IMR-90 (cell line): ENCODE data around the gene FRMD4B. TPM values are rescaled to one million over a fixed set of nuclear protein-coding genes. Genes with fewer than 3 reads are reported as not detected.

Experiments used
- ATAC-seq: fragments of 200-7000 bp; cut with Tn5 transposase; 2 replicates; pipeline ENCODE4 v1.9.1; 2020; ENCODE audit warnings: low read depth, mild to moderate bottlenecking, moderate library complexity
- BruUV-seq: library from RNA; stranded (reverse); fragments of 400-500 nt; replicated peaks from 2 replicates; lab custom pipeline; 2021; lab: Mats Ljungman, UMichigan
- CTCF ChIA-PET: fragments of 300-600 bp; formaldehyde crosslinking; extraction: SDS; loops from one replicate; lab custom pipeline; 2021; ENCODE audit warnings: antibody characterized with exemption; lab: Yijun Ruan, JAX
- POLR2A ChIA-PET: fragments of 300-600 bp; sonication (Branson Sonifier 250); formaldehyde crosslinking; loops from one replicate; lab custom pipeline; 2022; ENCODE audit warnings: antibody characterized with exemption; ENCODE audit not compliant: unreplicated experiment; lab: Charles Lee
- DNase-seq: peaks from one replicate; pipeline ENCODE4 v3.0.0; 2013
- H2AFZ ChIP-seq: replicated peaks from 2 replicates; pipeline ENCODE3; 2013; ENCODE audit warnings: low read length, mild to moderate bottlenecking; ENCODE audit not compliant: poor library complexity
- H2AK5ac ChIP-seq: 2 replicates; pipeline ENCODE4 v1.6.1; 2013; ENCODE audit warnings: low read depth, low read length, inconsistent platforms
- H2AK9ac ChIP-seq: replicated peaks from 2 replicates; pipeline ENCODE3; 2013; ENCODE audit warnings: mild to moderate bottlenecking, low read depth, low read length, moderate library complexity; ENCODE audit not compliant: poor library complexity
- H2BK120ac ChIP-seq: 2 replicates; pipeline ENCODE4 v1.6.1; 2013; ENCODE audit warnings: low read depth, low read length, inconsistent platforms
- H2BK15ac ChIP-seq: 3 replicates; pipeline ENCODE4 v1.6.1; 2013; ENCODE audit warnings: low read depth, low read length, inconsistent platforms
- H2BK20ac ChIP-seq: 2 replicates; pipeline ENCODE4 v1.6.1; 2013; ENCODE audit warnings: low read depth, mild to moderate bottlenecking, inconsistent platforms, low read length, moderate library complexity
- H2BK5ac ChIP-seq: 2 replicates; pipeline ENCODE4 v1.6.1; 2013; ENCODE audit warnings: mild to moderate bottlenecking, low read depth, low read length, inconsistent platforms; ENCODE audit not compliant: poor library complexity, severe bottlenecking
- H3K14ac ChIP-seq: replicated peaks from 2 replicates; pipeline ENCODE4 v1.6.1; 2013; ENCODE audit warnings: low read depth, low read length, inconsistent platforms
- H3K18ac ChIP-seq: 2 replicates; pipeline ENCODE4 v1.6.1; 2013; ENCODE audit warnings: low read depth, low read length, control low read depth
- H3K23ac ChIP-seq: 2 replicates; pipeline ENCODE4 v1.6.1; 2013; ENCODE audit warnings: low read depth, low read length, inconsistent platforms
- H3K27ac ChIP-seq: 2 replicates; pipeline ENCODE4 v1.5.1; 2013; ENCODE audit warnings: mild to moderate bottlenecking, control low read depth, low read length; ENCODE audit not compliant: insufficient read depth
- H3K27me3 ChIP-seq: 2 replicates; pipeline ENCODE4 v1.6.1; 2013; ENCODE audit warnings: low read length; ENCODE audit not compliant: control insufficient read depth, insufficient read depth
- H3K36me3 ChIP-seq: 2 replicates; pipeline ENCODE4 v1.6.1; 2013; ENCODE audit warnings: low read length, mixed read lengths; ENCODE audit not compliant: control insufficient read depth, insufficient read depth
- H3K4ac ChIP-seq: 2 replicates; pipeline ENCODE4 v1.6.1; 2013; ENCODE audit warnings: low read depth, low read length, inconsistent platforms
- H3K4me1 ChIP-seq: 2 replicates; pipeline ENCODE4 v1.6.1; 2013; ENCODE audit warnings: low read length, mixed read lengths; ENCODE audit not compliant: control insufficient read depth, insufficient read depth
- H3K4me2 ChIP-seq: 2 replicates; pipeline ENCODE4 v1.6.1; 2013; ENCODE audit warnings: low read depth, mild to moderate bottlenecking, control low read depth, low read length, moderate library complexity
- H3K4me3 ChIP-seq: 2 replicates; pipeline ENCODE4 v1.5.1; 2013; ENCODE audit warnings: low read depth, mild to moderate bottlenecking, control low read depth, low read length, moderate library complexity; ENCODE audit not compliant: insufficient read depth
- H3K56ac ChIP-seq: 2 replicates; pipeline ENCODE4 v1.6.1; 2013; ENCODE audit warnings: low read length, inconsistent platforms; ENCODE audit not compliant: insufficient read depth; ENCODE audit errors: extremely low read depth
- H3K79me1 ChIP-seq, 2 experiments: 2 replicates each; pipeline ENCODE4 v1.6.1; 2013; ENCODE audit warnings: low read length in 2 of 2, inconsistent platforms in 1 of 2, low read depth in 1 of 2
- H3K9ac ChIP-seq: 2 replicates; pipeline ENCODE4 v1.6.1; 2013; ENCODE audit warnings: low read depth, low read length, control low read depth
- H3K9me1 ChIP-seq: 2 replicates; pipeline ENCODE4 v1.6.1; 2013; ENCODE audit warnings: low read length, inconsistent platforms; ENCODE audit not compliant: insufficient read depth
- H3K9me3 ChIP-seq: 2 replicates; pipeline ENCODE4 v1.6.1; 2013; ENCODE audit warnings: low read length; ENCODE audit not compliant: control insufficient read depth, insufficient read depth
- H4K20me1 ChIP-seq: 2 replicates; pipeline ENCODE4 v1.6.1; 2013; ENCODE audit warnings: low read length, inconsistent platforms; ENCODE audit not compliant: insufficient read depth
- H4K5ac ChIP-seq: 2 replicates; pipeline ENCODE4 v1.6.1; 2013; ENCODE audit warnings: mild to moderate bottlenecking, low read depth, low read length, control low read depth
- H4K8ac ChIP-seq, 2 experiments: 2 replicates each; pipeline ENCODE4 v1.6.1; 2013; ENCODE audit warnings: low read depth in 2 of 2, low read length in 2 of 2, control low read depth in 1 of 2, inconsistent platforms in 1 of 2
- H4K91ac ChIP-seq: 2 replicates; pipeline ENCODE4 v1.6.1; 2013; ENCODE audit warnings: low read depth, low read length, inconsistent platforms; ENCODE audit not compliant: insufficient read depth
- CEBPB ChIP-seq: IDR thresholded peaks from 2 replicates; pipeline ENCODE4 v1.6.1; 2012; ENCODE audit warnings: low read depth, low read length, improper control_type of control experiment
- ELK1 ChIP-seq: fragments of 150-350 bp; IDR thresholded peaks from 2 replicates; pipeline ENCODE4 v1.6.1; 2016; ENCODE audit warnings: low read depth, mild to moderate bottlenecking, low read length, moderate library complexity, borderline replicate concordance
- MAZ ChIP-seq: IDR thresholded peaks from 2 replicates; pipeline ENCODE4 v1.6.1; 2012; ENCODE audit warnings: low read depth, mild to moderate bottlenecking, low read length, improper control_type of control experiment, moderate library complexity, borderline replicate concordance
- WGBS, 2 experiments: methylation state at CpG; one replicate each; pipeline versions ENCODE4 v1.1.5 to v1.1.7; 2013; ENCODE audit warnings: missing lambda C conversion rate in 2 of 2; ENCODE audit not compliant: insufficient read length in 1 of 2; ENCODE audit errors: extremely low coverage in 2 of 2; 5-methylcytosine and 5-hydroxymethylcytosine counted together
- dilution Hi-C: fragments of 300-500 bp; cut with HindIII; formaldehyde crosslinking; loops from one replicate; pipeline ENCODE4 v1.14.3; 2018; ENCODE audit warnings: low sequenced_read_pairs; ENCODE audit not compliant: unreplicated experiment
- in situ Hi-C: fragments of 300-500 bp; cut with MboI; formaldehyde crosslinking; loops from 3 replicates; pipeline ENCODE4 v1.14.3; 2019; ENCODE audit warnings: low sequenced_read_pairs, inconsistent platforms, mixed read lengths
- intact Hi-C: fragments of 100-400 bp; cut with micrococcal nuclease; formaldehyde crosslinking; loops from 2 replicates; pipeline ENCODE4 v1.10.0; 2022
- polyA plus RNA-seq, 3 experiments: library from polyadenylated mRNA; depleted of rRNA; stranded (reverse); fragments of >200 nt; gene quantifications; 2 replicates each; pipeline ENCODE4 v1.2.3, GENCODE V29; 2012; ENCODE audit warnings: low replicate concordance in 1 of 3
- total RNA-seq: library from RNA; depleted of rRNA; stranded (reverse); fragments of >200 nt; gene quantifications from 2 replicates; pipeline ENCODE4 v1.2.3, GENCODE V29; 2012

Gene FRMD4B
- total and polyA plus RNA-seq, 2 of the 4 experiments (the other 2 are of a cell fraction) = 0.14 to 0.36 TPM

DNA sequence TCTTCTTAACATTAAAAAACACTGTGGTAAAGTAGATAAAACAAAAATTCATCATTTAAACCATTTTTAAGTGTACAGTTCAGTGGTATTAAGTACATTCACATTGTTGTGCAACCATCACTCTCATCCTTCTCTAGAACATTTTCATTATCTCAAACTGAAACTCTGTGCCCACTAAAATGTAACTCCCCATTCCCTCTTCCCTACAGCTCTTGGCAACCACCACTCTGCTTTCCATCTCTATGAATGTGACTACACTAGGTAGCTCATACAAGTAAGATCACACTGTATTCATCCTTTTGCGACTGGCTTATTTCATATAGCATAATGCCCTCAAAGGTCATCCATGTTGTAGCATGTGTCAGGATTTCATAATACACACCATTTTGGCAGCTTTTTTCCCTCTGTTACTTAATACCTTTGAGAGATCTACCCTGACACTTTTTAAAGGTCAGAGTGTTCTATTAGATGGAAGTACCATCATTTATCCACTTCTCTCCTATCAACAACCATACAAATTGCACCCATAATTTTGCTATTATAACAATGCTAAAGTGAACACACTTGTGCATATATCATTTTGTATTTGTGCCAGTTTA, 42.9 kb upstream of the FRMD4B start:
- Histone ChIP-seq H3K4me1 (no peaks in the 10 kb centered on the region), H3K4me3 (no peak overlapping the region), H4K5ac (no peak overlapping the region), H3K23ac (no peak overlapping the region), H3K9me3 (no peaks in the 10 kb centered on the region), H4K8ac (no peak overlapping the region), H4K91ac (no peak overlapping the region), H2BK120ac (no peak overlapping the region), H3K4me2 (no peak overlapping the region), H2BK5ac (no peak overlapping the region), H4K20me1 (no peaks in the 10 kb centered on the region), H2BK20ac (no peak overlapping the region), H3K4ac (no peak overlapping the region), H3K27ac (no peak overlapping the region), H3K56ac (no peak overlapping the region), H3K36me3 (no peaks in the 10 kb centered on the region), H2AFZ (no peak overlapping the region), H3K27me3 (peaks cover 2% of the 10 kb centered on the region; the same call in 1 of the 2 replicates), H3K79me1 (no peaks in the 10 kb centered on the region), H2BK15ac (no peak overlapping the region), H3K9ac (no peak overlapping the region), H2AK5ac (no peak overlapping the region), H3K14ac (no peak overlapping the region), H3K18ac (no peak overlapping the region), H2AK9ac (no peak overlapping the region), H3K9me1 (no peaks in the 10 kb centered on the region)
- in situ Hi-C loops (no loop called here), dilution Hi-C loops (no loop called here), intact Hi-C loops (loop anchor here (5.0 kb wide), 1 partner anchor 244 kb away; no protein-coding TSS in a partner anchor)
- ChIA-PET POLR2A (no interaction called here), CTCF (interaction anchor here (1.6 kb wide), 1 partner anchor 11 kb away, joined by 8 read pairs; no protein-coding TSS in a partner anchor)
- WGBS, 2 experiments = no CpG with 5 or more reads among the region's 1 CpG
- no peak for TF ChIP-seq CEBPB
- no peak for TF ChIP-seq ELK1
- TF ChIP-seq MAZ = no peak
- ATAC-seq (no peak), DNase-seq (no peak)
- BruUV-seq = no TSS peak
